Kidney capillary endothelial cell (primary cell): ENCODE results near the gene ELL.

Source experiments
- DNase-seq: peaks from one replicate; pipeline ENCODE4 v3.0.0-alpha.2; 2018; ENCODE audit warnings: low spot score

Gene ELL

DNA sequence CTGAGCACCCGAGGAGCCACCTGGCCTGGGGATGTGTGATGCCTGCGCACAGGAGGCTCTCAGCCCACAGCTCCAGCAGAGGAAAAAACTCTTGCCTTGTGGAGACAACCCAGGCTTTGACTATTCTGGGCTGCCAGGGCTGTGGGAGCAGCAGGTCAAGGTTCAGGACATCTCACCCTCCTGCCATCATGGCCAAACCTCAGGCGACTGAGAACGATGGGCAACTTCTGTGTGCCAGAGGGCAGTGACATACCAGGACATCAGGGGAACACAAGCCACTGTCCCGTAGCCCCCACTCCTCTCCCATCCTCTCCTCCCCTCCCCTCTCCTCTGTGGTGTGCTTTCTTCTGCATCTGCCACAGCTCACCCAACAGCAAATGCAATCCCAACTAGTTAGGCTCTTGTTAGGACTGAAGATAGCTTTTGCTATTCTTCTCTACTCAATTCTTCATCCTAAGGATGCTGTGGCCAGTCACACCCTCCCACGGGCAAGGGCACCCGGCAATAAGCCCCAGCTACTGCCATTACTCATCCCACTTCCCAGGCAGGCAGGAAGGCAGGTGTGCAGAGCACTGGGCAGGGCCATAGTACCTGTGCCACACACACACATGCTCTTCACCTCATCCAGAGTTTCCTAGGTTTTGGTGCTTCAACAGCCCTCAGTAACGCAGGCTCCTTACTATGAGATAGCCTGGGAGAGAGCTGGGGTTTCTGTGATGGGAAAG lies 16.8 kb downstream of the ELL start:
- no peak for DNase-seq

DNA sequence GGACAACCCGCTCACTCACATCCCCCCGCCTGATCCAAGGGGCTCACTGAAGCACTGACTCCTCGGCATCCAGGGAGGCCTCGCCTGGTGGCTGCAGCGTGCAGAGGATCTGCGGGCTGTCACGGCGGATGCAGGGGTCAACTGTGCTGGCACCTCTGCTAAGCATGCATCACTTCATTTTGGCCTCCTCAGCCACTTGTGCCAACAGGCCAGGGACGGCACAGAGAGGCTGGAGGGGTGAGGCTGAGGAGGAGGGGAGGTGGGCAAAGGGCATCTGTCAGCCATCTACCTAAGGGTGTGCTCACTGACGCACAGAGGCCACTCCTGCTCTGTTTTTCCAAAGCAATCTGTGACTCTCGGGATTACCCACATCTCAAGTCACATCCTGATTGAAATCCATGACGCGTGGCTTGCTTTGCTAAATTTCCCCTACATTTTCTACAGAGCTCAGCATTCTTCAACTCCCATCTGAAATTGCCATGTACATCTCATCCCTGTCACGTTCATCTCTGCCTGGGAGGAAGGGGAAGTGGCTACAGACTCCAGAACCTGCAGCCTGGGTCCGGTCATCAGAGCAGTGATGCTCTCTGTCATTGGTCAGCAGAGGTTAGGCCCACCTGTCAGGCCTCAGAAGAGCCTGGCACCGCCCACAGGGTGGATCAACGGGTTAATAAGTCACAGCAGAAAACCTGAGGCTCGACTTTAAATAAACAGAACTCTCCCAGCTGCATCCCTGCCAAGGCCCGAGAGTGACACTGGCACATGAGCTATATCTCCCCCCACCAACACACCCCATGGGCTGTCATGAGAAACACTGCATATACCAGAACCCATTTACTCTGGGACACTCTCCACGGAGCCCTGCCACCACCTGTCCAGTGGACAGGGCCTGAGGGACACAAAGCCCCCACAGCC lies 17.6 kb downstream of the ELL start:
- no peak for DNase-seq

DNA sequence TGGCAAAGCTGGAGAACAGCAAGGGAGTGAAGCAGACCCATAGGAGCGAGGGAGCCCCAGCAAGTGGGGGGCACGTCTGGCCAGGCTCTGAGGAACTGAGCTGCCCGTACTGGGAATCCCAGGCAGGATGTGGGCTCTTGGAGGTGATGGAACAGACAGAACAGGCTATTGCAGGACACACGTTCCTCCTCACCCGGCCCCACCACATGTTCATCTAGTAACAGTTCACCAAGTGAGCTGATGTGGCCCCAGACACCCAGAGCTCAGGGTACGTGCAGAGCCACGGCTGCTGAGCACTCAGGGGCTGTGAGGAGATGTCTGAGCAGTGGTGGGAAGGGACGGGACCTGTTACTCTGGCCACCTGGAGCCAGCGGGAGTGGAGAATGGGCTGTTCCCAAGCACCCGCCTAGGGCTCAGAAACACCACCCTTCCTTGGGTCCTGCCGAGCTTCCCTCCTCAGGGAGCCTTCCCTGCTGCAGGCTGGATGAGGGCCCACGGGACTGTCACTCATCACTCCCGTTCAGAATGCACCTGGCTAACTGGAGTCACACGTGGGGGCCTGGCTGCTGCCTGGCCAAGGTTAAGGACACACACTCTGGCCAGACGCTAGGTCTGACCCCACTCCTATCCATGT lies 18.4 kb downstream of the ELL start:
- no peak for DNase-seq

DNA sequence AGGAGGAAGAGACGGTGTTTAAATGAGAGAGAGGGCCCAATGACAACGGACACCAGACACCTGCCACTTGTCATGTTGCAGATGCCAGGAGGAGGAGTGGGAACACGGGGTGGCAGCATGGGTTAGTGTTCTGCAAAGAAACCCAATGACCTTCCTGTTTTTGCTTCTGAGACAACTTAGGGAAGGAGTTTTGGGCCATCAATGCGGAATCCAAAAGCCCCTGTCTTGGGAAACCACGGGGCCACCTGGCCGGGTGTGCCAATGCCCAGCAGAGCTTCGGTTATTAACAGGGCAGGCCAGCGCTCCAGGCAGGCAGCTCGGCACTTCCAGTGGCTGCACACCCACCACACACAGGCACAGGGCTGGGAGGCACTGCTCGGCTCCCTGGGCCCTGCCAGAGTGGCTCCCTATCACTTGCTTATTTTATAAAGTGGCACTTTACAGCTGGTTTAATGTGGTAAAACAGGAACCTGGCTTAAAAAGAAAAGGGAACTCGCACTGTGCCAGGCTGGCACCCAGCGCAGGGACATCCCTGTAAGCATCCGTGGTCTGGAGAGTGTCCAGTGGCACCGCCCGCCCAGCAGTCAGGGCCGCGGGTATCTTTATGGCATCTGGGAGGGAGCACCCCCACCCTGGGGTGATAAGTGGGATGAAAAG lies 19.1 kb downstream of the ELL start:
- DNase-seq: no peak

DNA sequence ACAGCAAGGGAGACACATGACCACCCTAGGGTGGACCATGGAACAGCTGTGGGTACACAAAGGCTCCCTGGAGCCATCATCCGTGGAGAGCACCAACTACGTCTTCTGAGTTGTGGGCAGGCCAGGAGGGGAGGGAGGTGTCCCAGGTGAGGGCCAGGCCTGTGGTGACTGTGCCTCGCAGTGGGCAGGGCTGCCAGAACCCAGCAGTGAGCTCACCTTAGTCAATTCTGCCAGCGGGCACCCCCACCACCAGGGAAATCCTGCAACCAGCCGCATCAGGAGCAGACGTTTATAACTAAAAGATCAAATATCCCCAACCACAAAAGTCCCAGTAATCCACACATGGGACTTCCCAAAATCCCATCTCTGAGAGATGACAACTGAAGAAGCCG lies 19.6 kb downstream of the ELL start:
- DNase-seq: no peak

DNA sequence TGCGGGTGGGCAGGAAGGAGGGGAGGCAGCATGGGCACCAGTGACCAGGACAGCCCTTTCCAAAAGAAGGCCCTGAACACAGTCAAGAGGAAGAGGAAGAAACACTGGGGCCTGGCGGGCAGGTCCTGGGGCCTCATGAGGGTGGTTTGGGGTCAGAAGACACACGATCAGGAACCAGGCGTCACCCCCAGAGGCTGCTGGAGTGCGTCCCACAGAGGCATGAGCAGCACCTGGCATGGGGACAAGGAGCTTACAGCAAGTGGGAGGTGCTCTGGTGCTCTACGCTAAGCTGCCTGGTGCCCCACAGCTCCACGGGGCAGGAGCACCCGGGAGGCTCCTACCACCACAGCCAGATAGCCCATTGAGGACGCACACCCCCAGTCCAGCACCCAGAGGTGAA lies 20.0 kb downstream of the ELL start:
- no peak for DNase-seq

DNA sequence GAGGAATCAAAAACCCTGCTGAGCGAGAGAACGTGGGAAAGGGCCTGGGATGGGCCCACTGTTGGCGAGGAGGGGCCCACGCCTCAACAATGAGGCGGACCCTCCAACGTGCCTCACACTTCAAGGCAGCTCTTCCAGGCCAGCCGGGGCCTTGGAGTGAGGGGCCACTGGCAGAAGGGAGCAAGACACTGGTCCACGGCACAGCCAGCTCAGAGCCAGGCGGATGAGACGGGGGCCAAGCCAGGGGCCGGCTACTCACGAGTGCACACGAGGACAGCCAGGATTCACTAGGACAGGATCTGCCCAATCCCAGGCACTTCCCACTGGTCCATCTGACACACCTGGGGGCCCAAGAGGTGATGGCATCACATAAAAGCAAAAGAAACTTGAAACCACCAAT lies 20.5 kb downstream of the ELL start:
- no peak for DNase-seq

DNA sequence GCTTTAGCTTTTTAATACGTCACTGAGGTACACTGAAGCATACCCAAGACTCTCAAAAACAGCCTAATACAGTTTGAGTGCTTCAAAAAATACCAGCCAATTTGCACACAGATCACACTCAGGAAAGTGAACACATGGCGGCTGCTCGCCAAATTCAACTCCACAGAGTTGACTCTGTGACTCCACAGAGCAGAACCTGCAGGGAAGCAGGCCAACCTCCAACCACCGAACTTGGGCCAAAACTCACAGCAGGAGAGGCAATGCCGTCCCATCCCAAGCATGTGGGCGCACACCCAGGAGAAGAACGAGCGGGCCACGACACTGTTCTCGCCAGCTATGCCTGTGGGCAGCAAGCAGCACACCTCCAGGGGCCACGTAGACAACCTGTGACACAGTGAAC lies 21.1 kb downstream of the ELL start:
- DNase-seq: no peak

DNA sequence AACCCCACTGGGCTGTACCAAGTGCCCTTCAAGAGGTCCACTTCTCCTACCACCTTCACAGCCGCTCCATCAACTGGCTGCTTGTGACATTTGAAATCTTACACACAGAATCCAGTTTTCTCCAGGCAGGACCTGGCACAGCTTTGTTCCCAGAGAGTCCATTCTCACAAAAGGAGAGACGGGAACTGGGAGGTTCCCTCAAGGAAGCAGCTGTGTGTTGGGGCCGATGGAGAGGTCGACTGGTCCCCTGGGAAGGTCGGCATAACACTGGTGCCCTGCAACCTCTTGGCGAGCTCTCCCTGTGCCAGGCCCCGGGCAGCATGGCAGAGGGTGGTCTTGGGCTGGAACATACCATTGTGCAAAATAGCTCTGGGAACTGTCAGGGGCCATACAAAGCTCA lies 21.5 kb downstream of the ELL start:
- DNase-seq: no peak

DNA sequence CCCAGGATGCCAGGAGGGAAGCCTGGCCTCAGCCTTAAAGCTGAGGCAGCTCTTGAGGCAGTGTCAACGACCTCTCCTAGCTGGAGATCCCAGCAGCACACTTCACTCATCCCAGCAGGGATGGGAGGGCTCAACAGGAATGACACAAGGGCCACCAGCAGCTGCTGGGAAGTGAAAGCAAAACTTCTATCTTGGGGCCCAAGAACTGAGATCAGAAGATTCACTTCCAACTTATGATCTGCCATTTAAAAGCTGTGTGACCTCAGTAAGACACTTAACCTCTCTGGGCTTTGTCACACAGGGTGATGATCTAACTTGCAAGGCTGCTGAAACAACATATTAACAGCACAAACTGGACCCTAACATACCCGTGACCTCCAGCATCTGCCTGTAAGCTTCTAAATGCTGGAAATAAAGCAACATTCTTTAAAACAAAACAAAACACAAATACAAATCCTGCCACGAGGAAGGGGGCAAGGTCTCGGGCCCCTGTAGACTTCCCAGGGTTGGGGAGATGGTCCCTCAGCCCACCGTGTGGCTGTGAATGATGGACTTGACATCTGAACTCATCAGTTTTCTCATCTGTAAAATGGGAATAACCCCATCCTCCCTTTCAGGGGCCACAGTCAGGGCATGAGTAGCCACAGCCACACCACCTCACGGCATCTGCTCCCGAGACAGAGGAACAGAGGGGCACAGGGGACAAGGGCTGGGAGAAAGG lies 22.7 kb downstream of the ELL start:
- no peak for DNase-seq

DNA sequence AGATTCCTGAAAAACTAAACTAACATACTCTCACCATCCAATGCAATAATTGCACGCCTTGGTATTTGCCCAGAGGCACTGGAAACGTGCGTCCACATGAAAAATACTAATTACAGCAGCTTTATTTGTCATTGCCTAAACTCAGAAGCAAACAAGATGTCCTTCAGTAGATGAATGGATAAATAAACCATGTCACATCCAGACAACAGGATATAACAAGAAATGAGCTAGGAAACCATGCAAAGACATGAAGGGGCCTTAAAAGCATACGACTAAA lies 25.0 kb downstream of the ELL start:
- no peak for DNase-seq

DNA sequence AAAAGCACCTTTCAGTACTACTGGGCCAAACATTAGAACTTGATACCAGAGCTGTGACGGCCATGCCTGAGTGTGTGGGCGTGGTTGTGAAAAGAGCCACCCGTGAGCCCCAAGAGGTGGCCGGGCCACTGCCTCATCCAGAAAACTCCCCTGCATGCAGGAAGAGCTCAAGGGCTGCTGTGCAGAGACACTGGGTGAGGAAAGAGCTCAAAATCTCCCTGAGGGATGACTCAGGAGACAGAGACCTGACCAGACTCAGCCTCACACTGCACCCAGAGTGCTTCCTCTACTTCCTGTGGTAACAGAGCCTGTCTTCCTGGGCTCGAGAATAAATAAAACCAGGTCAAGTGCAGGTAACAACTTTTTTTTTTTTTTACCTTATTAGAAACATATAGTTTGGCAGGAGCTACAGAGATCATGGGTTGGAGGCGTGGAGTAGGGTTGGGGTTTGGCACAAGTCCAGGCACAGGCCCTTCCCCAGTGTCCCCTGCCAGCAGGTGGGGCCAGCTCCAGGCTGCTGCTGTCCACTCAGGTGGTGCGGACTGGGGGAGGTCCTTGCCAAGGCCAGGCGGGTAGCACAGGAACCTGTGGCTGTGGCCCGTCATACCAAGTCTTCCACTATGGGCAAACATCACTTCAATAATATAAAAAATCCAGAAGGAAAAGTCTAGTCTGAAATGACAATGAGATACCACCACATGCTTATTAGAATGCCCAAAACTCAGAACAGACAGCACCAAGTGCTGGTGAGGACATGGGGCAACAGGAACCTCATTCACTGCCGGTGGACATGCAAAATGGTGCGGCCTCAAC lies 25.5 kb downstream of the ELL start:
- no peak for DNase-seq

DNA sequence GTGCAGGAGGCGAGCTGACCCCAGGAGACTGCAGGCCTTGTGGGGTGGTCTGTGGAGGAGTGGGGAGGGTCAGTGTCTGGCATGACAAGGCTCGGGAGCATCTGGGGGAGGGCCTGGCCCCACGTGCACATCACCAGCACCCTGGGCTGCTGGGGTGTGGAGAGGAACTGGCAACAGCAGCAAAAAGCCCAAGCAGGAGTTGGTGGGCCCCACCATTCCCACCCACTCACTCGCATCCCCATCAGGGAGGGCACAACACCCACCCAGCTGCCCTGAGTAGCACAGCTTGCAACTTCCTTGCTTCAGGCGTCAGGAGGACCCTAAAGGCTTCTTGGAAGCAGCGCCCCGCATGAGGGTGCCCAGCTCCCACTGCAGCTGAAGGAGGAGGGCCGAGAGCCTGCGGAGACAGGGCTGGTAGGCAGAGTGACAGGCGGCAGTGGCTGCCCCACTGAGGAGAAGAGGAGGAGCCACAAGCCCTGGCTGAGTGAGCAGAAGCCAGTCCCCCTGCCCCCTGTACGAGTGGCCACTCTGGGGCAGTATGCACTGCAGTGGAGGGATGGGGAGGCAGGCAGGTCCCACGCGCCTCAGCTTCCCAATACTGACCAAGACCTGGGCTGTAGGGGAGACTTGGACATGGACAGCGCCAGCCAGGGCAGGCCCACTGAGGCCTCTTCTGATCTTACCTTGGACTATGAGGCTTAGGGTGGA lies 26.5 kb downstream of the ELL start:
- DNase-seq: no peak

DNA sequence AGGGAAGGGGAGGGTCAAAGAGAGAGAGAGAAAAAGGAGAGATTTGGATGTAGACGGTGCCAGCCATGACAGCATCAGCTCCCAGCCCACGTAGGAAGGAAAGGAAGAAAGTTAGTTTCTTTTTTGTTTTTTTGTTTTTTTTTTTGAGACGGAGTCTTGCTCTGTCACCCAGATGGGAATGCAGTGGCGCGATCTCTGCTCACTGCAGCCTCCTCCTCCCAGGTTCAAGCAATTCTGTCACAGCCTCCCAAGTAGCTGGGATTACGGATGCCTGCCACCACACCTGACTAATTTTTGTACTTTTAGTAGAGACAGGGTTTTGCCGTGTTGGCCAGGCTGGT lies 27.6 kb downstream of the ELL start:
- DNase-seq: no peak

DNA sequence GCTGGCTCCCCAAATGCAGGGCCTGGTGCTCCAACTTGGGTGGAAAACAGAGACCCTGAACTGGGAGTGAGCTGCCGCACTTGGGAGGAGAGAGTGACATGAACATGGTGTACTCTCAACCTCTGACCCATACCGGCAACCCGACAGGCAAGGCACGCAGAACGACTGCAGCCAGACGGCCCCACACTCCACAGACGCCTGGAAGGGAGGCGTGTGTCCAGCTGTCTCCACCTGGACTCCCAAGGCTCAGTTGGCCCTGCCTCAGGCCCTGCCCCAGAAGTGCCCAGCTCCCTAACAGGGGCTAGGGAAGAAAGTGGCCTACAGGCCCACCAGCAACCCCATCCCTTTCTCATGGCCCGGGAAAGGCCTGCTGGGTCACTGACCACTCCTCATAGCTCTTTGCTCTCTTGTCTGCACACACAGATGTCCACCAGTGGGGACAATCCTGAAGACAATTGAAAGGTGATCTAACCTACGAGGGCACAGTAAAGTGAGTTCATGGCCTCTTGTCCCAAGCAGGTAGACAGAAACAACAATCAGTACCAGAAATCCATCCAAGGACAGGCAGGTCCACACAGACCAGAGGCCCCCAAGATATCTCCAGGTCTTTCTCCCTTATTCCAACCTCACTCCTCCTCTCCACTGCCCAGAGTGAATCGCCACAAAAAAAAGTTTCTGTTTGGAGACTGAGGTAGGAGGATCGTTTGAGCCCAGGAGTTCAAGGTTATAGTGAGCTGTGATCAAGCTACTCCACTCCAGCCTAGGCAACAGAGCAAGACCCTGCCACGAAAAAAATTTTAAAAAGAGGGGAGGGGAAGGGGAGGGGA lies 28.2 kb downstream of the ELL start:
- no peak for DNase-seq

DNA sequence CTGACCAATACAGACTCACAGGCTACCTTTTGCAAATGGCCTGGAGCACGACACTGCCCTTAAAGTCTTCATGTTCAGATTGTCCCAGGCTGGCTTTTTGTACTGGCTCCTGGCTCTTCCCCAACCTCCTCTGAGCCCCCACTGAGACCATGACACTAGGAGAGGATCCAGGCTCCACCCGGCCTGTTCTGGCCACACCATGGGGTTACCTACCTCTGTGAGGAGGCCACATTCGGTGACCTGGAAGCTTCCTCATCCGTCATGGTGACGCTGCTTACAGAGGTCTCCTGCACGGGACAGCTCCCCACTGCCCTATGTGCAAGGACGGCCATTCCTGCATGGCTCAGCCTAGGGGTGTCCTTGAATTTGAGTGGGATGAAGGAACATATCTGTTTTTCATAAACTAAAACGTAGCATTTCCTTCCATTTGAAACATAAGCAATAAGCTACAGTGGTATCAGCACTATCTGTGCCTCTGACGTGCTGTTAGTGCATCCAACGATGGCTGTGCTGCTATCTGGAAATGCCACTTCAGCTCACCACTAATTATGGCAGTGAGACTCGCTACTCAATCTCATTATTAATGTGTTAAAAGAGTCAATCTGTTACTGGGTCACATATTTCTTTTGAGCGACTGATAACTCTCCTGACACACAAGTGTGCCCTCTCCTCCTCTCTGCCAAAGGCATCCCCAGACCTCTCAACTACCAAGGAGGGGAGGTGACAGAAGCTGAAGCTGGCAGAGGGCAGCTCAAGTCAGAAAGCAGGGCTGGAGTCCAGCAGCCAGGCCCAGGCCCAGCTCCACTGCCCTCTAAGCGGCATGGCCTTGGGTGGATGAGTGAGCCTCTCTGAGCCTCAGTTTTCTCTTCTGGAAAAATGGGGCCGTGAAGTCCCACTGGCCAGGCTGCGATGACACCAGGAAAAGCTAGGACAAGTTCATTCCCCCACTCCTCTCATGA lies 29.6 kb downstream of the ELL start:
- no peak for DNase-seq

DNA sequence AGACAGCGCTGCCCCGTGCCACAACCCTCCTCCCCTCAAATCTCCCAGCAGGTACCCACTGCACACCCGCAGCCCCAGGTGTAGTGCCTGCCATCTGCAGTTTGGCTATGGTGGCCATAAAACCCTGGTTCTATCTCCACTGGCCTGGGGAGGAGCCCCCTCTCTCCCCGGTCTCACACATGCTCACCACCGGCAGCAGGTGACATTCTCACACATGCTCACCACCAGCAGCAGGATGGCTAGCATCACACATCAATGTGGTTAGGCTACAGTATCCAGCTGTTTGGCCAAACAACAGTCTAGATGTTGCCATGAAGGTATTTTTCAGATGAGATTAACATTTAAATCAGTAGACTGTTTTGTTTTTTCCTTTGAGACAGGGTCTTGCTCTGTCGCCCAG lies 31.1 kb downstream of the ELL start:
- DNase-seq: no peak

DNA sequence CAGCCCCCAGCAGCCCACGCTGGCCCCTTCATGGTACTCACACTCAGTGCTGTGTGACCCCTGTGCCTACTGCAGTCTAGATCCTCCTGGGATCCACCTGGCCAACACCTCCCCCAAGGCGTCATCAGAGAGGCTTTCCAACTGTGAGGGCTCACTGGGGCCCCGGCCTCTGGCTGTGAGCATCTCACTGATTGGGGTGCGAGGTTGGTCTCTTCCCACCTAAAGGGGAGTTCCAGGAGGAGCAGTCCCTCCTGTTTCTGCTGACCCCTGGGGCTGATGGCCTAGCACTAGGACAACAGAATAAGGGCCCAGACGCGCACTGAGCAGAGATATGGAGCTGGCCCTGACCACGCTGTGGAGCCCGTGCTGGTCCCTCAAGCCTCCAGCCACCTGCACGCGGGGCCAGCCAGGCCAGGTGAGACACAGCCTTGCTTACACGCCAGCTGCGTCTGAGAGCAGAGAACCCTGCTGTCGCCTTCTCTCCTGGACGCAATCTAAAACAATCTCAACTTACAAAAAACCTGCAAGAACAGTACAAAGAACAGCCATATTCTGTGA lies 32.2 kb downstream of the ELL start:
- no peak for DNase-seq
